GM21381 (cell line): ENCODE data around the gene EGFL7.

ENCODE experiments used
- ATAC-seq: cut with Tn5 transposase; IDR thresholded peaks from one replicate; pipeline ENCODE4 v1.9.1; 2021; ENCODE audit warnings: mild to moderate bottlenecking, moderate library complexity; ENCODE audit not compliant: unreplicated experiment

Gene EGFL7

DNA sequence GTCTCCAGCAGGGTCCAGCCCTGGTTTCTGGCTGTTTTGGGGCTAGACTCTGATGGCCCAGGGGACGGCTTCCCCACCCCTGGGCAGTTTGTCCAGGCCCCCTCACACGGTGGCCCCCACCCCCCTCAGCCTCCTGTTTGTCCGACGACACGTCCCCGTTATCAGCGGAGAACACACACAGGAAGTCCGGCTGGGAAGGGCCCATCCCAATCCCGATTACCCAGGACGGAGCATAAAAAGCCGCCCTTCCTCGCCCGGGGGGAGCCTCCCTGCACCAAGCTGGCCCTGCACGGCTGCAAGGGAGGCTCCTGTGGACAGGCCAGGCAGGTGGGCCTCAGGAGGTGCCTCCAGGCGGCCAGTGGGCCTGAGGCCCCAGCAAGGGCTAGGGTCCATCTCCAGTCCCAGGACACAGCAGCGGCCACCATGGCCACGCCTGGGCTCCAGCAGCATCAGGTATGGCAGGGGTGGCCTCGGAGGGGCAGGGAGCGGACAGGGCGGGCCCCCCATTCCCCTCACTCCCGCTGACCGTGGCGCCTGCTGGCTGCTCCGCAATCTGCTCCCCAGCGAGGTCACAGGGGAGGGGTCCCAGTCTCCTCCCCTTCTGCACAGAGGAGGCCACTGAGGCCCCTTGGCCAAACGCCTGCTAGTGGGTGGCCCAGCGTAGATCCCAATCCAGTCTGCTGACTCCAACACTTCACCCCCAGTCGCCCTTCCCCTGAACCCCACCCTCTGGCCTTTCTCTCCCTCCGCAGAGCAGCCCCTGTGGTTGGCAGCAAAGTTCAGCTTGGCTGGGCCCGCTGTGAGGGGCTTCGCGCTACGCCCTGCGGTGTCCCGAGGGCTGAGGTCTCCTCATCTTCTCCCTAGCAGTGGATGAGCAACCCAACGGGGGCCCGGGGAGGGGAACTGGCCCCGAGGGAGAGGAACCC is at the start of gene EGFL7:
Gene EGFL7 (plus strand): TSS at position 261 of the 926 bp plus-strand sequence. CDS start 5,367 bp downstream, outside the sequence.
- no peak for ATAC-seq

DNA sequence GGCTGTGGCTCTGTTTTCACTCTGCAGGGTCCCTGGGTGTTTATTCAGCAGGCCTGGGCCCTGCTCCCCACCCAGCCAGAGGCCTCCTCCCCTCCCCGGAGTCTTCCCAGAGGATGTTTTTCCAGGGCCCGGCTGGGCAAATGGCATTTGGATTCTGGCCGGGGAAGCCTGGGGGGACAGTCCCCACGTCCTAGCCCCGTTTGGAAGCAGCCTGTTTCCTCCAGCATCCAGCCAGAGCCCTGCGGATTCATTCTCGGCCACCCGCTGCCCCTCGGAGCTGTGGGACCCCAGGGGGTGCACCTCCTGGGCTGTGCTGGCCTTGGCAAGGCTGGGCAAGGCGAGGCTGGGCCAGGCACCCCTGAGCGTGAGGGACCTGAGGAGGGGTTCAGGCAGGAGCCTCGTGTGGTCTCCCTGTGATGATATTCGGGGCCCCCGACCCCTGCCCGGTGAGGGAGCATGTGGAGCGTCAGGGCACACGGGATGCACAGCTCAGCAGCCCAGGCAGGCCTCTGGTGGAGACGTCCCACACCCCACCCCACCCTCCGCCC is 48.8 kb upstream of the EGFL7 start:
- ATAC-seq, result no peak

DNA sequence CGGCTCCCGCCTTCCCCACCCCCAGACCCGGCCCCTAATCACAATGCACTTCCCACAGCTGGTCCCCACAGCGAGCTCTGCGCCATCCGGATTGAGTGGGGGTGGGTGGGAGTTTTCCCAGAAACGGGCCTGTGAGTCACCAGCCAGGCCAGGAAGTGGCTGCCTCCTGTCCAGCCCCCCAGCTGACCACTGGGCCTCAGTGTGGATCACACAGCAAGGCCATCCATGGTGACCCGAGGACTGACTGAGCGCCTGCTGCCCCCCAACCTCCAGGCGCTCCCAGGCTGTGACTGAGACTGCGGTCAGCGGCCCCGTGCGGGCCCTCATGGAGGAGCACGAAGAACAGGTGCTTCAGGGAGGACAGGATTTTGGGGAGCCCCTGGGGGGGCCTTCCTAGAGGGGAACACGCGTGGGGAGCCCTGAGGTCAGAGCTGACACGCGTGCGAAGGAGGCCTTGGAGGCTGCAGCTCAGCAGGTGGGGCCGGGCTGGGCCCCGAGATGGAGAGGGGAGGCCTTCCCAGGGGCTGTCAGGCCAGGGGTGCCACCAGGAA is 48.3 kb upstream of the EGFL7 start:
- no peak for ATAC-seq

DNA sequence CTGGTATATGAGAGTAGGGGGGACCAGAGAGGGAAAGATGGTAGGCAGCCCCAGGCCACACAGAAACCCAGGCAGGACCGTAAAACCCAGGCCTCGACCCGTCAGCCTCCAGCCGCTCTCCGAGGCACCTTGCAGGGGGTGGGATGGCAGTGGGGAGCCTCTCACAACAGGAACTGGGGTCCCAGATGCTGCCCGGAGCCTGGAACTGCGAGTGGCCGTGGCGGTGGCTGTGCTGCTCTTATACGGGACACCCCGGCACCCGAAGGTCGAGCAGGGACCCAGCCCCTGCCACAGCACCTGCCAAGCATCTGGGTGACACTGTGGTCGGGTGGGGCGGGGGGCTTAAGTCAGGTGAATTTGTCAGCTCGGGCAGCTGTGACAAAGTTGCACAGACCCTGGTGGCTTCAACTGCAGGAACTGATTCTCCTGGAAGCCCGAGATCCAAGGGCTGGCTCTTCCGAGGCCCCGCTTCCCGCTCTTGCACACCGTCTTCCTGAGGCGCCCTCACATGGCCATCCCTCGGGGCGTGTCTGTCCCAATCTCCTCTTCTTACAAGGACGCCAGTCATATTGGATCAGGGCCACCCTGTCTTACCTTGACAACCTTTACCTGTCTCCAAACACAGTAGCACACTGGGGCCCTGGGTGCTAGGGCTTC is 47.6 kb upstream of the EGFL7 start:
- no peak for ATAC-seq

DNA sequence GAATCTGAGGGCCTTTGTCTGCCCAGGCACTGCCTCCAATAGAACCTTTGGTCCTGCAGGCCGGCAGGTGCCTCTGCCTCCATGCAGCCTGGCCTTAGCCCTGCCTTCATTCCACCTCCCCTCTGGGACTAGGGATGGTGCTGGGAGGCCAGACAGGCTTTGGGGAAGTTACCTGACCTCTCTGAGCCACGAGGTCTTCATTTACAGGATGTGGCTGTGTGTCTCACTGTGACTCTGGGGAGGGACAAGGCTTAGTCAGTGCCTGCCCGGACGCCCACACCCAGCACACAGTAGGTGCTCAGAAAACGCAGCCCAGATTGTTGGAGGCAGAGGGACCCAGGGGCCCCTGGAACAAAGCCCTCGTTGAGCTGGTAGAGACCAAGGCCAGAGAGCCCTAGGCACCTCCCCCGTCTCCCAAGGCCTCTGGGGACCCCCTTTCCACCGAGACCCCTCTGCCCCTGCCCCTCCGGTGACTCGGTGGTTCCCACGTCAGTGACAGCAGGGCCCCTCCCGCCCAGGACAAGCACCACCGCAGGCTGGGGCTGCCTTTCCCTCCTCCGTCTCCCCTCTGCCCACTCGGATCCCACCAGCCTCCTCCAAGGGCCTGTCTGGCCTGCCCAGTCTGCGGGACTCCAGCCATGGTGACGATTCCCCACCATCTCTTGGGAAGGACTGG is 46.9 kb upstream of the EGFL7 start:
- no peak for ATAC-seq

DNA sequence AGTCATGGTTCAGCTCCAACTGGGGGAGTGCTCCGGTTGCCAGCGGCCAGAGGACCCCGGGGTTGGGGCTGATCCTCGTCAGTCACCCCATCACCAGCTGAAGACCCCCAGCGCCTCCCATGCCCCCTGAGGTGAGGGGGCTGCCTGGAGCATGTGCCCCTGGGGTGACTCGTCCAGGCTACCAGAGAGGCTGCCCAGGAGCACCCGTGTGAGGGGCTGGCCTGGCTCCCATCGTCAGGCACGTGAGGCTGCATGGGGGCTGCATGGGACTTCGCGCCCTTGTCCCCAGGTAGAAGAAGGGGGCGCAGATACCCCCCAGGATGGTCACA is 46.4 kb upstream of the EGFL7 start:
- no peak for ATAC-seq

DNA sequence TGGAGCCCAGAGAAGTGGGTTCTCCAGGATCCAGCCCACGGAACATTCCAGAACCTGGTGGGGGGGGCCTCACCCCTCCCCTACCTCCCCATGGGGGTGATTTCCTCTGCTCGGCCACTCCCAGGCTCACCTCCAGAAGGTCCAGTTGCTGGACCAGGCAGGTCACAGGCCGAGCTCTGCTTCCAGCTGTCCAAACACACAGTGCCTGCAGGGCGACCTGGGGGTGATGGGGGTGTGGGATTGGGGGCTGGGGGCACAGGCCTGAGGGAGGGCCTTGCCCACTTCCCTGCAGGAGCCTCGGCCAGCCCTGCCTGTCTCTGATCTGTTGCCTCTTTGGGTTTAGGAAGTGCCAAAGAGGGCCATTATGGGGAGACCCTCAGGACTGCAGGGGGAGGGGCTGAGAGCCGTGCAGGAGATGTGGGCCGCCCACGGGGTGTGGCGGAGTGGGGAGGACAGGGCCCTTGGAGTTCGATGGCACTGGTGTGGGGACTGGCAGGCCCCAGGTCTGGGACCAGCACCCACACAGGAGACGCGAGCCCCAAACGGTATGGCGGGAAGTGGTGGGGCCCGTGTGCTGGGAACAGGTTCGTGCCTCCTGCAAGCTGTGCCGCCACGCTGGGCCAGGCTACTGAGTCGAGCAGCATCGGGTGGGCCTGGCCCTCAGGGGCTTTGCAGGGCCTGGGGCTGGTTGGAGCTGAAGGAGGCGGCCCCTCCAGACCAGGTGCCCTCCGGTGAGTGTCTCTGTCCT is 45.6 kb upstream of the EGFL7 start:
- no peak for ATAC-seq

DNA sequence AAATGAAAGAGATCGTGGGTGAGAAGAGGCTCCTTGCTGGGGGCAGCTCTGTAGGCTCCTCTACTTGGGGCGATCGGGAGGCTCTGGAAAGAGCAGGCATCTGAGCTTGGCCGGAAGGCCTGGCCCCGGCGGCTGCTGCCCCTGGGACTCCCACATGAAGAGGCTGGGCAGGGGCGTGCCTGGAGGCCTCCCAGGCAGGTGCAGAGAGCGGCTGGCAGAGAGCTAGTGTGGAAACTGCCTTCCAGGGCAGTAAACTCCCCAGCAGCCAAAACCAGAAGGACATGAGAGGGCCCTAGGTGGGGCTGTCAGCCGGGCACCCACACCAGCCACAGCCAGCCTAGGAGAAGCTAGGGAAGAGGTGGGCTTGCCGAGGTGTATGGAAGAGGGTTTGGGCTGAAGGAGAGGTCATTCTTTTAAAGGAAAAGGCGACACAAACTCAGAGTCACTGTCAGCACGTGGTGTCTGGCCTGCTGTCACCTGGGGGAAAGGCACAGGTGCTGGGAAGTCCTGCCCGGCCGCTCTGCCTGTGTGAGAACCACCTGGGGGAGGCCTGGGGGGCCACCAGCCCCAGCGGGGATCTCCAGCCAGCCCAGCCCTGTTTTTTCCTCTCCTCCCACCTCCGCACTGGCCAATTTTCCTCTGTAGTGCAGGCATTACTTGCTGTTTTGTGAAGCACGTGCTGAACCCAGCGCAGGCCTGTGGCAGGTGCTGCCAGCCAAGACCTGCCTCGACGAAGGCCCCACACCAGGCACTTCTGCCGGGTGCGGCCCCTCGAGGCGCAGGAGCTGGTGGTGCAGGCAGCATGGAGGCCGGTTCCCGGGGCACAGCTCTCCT is 44.8 kb upstream of the EGFL7 start:
- ATAC-seq, result no peak

DNA sequence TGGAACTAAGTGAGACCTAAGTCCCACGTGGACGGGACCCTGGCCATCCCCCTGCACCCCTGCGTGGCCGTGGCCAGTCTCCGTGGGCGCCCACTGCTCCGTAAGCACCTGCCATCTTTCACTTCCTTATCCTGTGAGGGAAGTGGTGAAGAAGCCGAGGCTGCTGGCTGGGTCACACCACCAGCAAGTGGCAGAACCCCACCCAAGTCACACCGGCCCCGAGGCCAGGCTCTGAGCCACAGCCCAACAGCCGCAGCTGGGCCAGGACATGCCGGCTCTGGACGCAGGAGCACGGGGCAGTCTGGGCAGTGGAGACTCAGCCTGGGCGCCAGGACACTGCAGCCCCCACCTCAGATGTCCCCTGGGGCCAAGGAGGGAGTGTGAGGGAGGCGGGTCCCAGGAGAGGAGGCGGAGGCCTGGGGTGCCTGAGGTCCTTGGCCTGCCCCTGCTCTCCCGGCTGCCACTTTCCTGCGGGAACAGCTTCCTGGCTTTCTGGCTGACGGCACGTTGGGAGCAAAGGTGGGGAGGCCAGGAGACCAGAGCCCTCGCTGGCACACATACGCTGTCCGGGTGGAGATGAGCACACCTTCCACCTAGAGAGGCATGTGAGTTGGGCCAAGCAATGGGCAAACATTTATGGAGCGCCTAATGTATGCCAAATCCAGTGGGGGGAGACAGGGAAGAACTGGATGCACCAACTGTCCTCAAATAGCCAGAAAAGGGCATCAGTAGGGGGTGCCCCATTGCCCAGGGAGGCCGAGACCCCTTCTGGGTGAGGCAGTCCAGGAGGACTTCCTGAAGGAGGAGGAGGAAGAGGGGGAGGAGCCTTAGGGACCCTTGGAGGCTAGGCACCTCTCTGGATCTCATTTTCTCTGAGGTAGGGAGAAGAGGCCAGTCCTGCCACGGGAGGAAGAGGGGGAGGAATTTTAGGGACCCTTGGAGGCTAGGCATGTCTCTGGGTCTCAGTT is 43.9 kb upstream of the EGFL7 start:
- ATAC-seq, result no peak

DNA sequence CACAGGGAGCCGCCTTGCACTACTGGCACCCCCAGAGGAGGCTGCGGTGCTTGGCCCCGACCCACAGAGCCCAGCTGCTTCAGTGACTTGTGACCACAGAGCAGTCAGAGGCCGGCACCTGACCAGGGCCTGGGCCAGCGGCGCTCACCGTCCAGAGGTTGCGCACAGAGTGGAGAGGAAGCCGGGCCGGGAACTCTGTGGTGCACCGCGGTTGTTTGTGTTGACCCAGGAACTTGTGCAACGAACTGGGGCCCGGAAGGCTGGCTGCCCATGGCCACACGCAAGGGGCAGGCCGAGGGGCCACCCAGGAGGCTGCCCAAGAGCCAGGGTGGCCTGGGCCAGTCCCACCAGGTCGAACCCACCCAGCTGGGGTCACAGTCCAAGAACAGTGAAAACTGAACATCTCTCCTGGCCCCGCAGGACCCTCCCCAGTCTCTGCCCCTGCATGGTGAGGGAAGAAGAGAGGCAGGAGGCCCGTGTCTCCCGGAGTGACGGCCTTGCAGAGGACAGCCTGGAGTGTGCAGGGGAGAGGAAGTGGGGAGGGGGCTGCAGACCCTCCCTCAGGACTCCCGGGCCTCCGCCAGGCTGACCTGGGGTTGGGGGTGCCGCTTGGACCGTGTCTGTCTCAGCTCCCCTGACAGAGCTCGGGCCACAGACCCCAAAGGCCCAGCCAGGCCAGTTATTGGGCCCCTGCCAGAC is 42.8 kb upstream of the EGFL7 start:
- ATAC-seq, result no peak

DNA sequence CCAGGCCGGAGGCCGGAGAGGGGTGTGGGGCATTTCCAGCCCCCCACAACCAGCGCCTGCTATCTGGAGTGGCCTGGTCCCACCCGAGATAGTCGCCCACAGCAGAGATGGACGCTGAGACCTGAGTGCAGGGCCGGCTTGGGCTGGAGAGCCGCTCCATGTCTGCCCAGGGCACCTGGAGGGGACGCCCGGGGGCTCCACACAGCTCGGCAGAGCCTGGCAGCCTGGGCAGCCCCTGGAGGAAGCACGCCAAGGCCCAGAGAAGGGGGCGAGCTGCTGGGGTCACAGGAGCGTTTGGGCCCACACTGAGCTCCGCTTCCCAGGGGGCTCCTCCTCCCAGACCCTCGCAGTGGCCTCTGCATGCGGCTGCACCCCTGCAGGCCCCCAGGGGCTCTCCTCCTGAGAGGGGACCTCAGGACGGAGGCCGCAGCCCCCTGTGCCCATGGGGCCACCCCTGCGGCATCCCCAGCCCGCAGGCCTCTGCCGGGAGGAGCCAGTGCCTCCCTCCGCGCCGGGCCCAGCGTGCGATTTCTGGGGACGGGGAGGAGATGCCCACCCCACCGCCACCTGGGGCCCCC is 42.2 kb upstream of the EGFL7 start:
- no peak for ATAC-seq

DNA sequence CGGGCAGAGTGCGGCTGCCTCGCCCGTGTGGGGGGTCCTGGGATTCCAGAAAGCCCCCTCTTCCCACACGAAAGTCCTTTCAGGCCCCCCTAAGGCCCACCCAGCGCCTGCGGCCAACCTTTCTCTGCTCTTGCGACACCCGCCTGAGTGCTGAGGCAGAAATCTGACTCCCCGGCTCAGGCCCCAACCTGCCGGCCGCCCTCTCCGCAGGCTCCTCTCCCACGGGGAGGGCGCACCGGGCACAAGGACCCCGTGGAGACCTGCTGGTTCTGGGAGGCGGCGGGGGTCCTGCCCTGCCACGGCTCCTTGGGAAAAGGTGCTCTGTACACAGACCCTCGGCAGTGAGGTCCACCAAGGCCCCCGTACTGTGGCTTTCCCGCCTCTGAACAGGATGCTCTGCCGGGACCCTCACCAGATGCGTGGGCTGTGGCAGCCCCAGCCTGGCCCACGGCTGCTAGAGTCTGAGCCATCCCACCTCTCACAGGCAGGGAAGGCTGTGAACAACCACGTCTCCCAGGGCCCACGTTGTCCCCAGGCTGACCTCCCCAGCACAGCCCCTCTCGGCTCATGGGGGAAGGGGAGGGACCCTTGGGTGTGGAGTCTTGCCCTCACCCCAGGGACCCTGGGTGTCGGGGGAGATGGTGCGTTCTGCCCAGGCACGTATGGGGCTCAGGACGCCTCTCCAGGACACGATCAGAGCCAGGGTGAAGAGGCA is 41.5 kb upstream of the EGFL7 start:
- no peak for ATAC-seq

DNA sequence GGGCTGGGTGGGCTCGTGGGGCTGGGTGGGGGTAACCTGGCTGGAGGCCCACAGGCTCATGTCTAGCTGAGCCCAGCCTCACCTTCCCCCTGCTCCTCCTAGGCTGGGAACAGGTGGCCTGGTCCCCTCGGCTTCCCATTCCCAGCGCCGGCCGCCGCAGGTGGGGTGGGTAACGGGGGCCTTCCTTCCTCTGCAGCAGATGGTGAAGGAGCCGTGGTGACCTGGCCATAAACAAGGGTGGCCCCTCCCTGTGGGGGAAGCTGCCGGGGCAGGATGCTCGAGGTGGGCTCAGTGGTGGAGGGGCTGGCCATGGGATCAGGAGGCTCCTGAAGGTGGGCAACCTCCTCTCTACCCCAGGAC is 41.0 kb upstream of the EGFL7 start:
- no peak for ATAC-seq

DNA sequence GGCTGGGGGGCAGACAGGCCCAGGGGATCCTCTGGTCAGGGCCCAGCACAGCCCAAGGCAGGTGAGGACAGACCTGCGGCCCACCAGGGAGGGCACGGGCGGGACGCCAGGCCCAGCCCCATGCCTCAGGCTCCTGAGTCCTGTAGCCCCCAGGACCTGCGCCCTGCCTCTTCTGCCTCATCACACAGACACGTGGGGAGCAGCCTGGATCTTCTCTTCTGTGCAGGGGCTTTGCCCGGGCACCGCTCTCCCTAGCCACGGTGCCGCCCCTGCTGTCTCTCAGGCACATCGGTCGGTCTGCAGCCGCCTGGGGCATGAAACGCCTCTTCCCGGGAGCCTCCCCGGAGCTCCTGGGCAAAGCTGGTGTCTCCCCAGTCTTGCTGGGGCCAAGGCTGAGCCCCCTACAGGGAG is 40.2 kb upstream of the EGFL7 start:
- ATAC-seq, result no peak

DNA sequence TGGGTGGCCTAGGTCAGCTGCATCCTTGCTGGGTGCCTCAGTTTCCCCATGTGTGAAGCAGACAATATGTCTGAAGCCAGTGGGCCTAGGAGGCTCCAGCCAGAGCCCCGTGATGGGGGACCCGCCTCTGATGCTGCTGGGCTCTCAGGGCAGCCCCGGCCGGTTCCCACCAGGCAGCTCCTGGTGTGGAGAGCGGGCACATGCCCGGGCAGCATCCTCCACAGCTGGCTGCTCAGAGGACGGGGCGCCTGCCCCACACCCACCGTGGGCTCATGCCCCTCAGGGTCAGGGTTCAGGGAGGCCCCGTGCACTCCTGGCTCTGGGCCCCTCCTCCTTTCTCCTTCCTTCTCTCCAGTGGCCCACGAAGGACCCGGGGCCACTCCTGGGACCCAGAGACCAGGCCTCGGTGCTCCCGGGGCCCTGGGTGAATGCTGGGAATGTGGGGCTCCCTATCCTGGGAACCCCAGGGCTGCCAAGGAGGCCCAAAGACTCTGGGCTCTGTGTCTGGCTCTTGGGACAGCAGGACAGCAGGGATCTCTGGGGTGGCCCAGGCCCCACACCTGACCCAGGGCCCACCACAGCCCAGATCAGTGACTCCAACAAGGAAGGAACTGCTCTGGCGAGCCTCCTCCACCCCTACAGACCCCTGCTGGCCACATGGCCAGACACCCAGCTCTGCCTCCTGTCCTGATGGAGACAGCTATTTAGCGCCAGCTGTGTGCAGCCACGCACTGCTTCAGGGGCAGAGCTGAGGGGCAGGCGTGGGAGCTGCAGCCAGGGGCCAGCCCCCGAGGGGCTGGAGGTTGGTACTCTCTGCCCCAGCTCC is 39.5 kb upstream of the EGFL7 start:
- no peak for ATAC-seq

DNA sequence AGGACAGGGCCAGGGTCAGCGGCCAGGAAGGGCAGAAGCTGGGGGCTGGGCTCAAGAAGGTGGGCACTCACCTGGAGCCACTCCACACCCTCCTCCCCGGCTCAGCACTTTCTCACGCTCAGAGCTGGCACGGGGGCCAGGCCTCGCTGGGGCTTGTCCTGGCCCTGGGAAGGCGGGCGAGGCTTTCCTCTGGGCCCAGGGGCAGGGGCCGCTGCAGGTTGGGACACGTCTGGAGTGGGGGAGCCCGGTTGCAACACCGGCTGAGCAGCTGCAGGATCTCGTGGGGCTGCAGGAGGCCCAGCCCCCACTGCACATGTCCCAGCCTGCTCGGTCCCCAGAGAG is 38.9 kb upstream of the EGFL7 start:
- ATAC-seq, result no peak
